Stimulated activated CD8-positive, alpha-beta memory T cell treated with anti-CD3 and anti-CD28 coated beads, Interleukin-2, amount 100 ng/mL, for 48 hours (primary cell): ENCODE results near the gene NINJ2.
A peak's percentile ranks its signal among the peaks of the same experiment; 100 is the strongest.
"Not testable (repeated sequence)": the region's sequence is repeated elsewhere in the genome, so short reads cannot be mapped to it uniquely, and the experiment has no call there.

Experiments
- DNase-seq, 2 donors: peaks; one replicate each; pipeline ENCODE4 v3.0.0-alpha.2; 2020; ENCODE audit warnings: low read depth in 2 of 2

Gene NINJ2, protein sequence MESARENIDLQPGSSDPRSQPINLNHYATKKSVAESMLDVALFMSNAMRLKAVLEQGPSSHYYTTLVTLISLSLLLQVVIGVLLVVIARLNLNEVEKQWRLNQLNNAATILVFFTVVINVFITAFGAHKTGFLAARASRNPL

GRCh38 chr12:663293-663871 lies at the start of gene NINJ2:
NINJ2 (minus strand) TSS chr12:663445; CDS start chr12:663360, 85 bp downstream.
- DNase-seq, result no peak

GRCh38 chr12:712172-712863 lies 49.1 kb upstream of the NINJ2 start:
- DNase-seq, result no peak

DNA sequence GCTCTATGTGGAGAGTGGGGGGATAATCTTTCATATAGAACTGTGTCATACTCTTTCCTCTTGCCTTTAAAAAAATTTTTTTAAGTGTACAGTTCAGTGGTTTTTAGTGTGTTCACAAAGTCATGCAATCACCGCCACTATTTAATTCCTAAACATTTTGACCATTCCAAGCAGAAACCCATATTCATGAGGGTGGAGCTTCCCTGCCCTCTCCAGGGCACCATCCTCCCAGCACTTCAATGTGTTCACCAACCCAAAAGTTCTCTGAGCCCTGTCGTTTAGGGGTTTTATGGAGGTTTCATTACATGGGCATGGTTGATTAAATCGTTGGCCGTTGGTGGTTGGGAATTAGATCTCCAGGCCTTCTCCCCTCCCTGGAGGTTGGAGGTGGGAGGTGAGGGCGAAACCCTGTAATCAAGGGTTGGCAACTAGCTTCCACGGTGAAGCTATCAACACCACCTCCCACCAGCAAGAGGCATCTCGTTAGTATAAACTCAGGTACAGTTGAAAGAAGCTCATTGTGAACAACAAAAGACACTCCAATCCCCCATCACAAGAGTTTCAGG lies 46.3 kb upstream of the NINJ2 start:
- no peak for DNase-seq

GRCh38 chr12:708084-708483 lies 44.8 kb upstream of the NINJ2 start:
- not testable (repeated sequence) for DNase-seq

DNA sequence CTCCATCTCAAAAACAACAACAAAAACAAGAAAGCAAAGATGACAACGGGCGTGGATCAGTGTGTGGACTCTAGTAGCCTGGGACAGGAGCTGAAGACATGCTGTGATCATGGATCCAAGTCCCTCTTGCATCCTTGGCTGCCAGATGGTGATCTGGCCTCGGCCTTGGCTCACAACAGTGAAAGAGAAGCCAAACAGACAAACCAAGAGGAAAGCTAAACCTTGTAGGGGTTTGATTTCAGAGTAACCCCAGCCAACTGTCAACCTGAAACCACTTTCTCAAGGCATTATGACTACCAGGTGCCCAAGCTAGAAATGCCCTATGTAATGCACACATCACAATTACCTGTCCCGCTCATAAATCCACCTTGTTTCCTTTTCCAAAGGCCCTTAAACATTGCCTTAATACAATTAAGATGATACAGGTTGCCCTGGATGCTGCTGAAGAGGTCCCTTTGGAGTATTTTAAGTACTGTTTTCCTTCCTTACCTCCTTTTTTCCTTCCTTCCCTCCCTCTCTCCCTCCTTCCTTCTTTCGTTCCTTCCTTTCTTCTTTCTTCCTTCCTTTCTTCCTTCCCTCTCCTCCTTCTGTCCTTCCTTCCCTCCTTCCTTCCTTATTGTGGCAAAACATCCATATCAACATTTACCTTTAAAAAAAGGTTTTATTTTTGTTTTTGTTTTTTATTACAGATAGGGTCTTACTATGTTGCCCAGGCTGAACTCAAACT lies 41.4 kb upstream of the NINJ2 start:
- no peak for DNase-seq

GRCh38 chr12:701896-702539 lies 38.8 kb upstream of the NINJ2 start:
- DNase-seq, result no peak

- DNase-seq, result no peak
These were observed 36.8 kb upstream of the NINJ2 start for GRCh38 chr12:700016-700415.

DNA sequence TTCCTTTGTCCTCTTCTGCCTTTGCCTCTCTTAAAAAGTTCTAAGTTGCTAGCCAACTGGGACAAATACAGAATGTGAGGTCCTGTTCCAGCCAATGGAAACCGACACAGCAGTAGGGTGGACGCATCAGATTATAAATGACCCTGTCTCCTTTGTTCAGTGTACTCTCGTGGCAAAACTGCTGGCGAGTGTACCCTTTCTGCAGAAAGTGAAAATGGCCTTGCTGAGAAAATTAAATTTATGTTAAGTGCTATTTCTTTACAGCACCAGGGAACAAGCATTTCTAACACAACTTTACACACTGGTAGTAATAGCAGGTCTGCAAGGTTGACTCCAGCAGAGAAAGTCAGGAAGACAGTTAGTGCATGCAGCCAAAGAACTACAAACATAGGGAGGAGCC lies 35.0 kb upstream of the NINJ2 start:
- DNase-seq, result not testable (repeated sequence)

DNA sequence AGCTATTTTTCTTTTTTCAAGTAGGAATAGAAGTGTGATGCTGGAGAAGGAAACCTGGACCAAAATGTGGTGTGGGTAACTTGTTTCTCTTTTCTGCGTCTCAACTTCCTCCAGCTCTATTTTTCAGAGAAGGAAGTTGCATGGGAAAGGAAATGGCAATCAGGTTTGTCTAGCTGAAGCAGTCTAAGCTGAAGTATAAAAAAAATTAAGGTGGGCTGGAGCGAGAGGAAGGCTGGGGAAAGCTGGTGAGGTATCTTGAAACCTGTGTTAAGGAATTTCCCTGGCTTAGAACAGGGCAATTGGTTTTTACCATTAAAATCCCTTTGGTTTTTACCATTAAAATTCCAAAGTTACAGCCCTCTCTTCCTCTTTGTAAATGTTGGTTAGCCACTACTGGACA lies 34.2 kb upstream of the NINJ2 start:
- DNase-seq, result no peak

GRCh38 chr12:694734-695503 lies 31.7 kb upstream of the NINJ2 start:
- DNase-seq, result no peak

- no peak for DNase-seq
These were observed 30.8 kb upstream of the NINJ2 start for GRCh38 chr12:693934-694533.

GRCh38 chr12:692274-692673 lies 29.0 kb upstream of the NINJ2 start:
- no peak for DNase-seq

DNA sequence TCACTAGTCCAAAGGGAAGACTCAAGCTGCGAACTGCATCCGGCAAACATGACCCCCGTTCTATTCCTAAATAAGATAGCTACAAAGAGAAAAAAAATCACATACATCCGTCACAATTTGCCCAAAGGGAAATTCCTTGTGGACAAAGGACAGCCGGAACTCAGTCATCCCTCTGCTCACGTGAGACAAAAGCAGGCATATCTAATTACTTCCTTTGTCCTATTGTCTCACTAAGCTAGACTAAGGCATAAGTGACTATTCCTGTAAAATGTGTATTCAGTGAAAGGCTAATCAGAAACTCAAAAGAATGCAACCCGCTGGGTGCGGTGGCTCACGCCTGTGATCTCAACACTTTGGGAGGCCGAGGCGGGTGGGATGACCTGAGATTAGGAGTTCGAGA lies 27.2 kb upstream of the NINJ2 start:
- no peak for DNase-seq

DNA sequence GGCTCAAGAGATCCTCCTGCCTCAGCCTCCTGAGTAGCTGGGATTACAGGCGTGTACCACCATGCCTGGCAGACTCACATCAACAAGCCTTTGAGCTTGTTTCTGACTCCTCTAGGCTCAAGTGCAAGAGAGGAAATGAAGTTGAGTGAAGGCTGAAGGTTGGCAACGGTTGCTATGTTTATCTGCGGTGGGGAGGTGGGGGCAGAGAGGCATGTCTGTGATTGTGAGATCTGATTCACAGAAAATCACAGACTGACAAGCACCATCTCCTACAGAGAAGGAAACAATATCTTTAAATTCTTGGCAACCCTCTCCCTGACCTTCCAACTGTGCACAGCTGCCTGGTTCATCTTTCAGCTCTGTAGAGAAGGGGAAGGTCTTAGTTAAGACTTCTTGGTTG lies 22.1 kb upstream of the NINJ2 start:
- DNase-seq, result peak; percentile 36 to 46

DNA sequence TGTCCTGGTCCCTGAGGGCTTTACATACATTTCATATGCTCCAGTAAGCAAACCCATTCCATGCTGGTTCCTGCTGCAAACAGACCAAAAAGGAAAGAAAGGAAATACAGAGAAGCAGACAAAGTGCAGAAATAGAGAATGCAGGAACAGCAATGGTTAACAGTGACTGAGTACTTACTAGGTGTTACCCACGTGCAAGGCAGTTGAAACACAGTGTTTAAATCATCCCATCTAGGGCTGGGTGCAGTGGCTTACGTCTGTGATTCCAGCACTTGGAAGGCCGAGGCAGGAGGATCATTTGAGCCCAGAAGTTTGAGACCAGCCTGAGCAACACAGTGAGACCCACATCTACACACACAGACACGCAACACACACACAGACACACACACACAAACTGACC lies 21.2 kb upstream of the NINJ2 start:
- DNase-seq, result no peak

DNA sequence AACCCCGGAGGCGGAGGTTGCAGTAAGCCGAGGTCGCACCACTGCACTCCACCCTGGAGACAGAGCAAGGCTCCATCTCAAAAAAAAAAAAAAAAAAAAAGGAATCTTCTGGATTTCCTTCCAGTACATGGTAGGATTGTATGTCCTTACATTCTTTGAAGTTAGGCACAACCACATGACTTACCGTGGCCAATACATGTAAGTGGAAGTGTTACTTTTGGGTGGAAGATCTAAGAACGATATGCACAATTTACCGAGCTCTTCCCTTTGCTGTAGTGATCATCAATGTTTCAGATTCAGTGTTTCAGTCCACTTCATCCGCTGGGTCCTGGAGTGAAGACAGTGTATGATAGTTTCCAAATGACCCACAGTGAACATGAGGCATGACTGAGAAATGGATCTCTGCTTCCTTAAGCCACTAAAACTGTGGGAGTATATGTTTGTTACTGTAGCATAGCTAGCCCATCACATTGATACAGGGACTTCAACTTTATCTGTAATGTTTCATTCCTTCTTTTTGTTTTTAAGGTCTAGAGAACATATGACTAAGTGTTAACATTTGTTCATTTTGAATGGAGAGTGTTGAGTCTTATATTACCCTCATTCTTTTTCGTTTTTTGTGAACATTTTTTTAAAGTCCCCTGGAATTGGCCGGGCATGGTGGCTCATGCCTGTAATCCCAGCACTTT lies 18.5 kb upstream of the NINJ2 start:
- DNase-seq, result no peak

DNA sequence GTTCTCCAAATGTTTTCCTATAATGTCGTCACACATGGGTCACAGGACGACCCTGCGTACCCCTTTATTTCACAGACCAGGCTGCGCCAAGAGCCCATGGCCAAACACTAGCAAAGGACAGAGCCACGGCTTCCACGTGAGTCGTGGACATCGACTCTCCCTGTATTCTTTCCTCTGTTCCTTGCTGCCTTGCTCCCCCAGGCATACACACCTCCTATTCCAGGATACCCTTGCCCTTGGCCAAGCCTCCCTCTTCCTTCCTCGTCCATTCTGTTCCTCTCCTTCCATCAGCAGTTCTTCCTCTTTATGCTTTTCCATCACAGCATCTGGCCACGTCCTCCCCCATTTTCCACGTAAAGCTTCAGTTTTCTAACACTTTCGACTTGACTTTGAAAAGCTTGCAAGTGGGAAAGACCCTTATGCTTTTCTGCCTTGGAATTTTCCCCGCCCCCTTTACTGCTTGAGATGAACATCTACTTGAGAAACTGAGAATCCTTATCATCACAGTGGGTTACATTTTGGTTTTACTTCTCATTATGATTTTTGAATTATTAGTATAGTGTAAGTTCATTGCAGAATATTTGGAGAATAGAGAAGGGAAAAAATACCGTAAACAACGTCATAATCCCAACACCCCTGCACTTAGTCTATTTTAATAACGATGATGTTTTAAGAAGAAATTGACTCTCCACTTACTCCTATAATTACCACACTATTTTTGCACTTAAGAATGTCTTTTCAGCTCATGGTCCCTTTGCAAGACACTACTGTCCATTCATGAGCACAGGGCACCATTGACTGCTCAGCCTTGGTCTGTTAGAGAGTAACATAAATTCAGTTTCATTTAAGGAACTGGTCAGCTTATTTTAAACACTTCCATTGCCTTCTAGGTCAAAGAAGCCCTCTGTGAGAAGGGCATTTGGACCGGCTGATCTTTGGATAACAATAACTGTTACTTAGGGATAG lies 15.8 kb upstream of the NINJ2 start:
- DNase-seq, result no peak

DNA sequence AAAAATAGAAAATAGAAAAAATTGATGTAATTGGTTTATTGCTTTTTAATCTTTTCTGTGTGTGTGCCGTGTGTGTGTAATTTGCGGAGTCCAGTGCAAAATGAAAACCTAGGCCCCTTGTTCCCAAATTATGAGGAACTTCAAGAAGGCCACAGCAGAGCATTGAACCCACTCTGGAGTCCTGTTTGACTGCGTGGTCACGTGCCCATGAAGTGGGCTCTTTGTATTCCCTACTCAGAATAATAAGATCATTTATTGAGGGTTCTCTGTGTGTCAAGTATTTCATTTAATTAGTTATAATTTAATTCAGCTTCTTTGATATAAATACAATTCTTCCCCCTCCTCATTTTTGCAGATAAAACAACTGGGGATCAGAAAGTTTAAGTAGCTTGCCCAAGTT lies 12.3 kb upstream of the NINJ2 start:
- DNase-seq, result no peak

DNA sequence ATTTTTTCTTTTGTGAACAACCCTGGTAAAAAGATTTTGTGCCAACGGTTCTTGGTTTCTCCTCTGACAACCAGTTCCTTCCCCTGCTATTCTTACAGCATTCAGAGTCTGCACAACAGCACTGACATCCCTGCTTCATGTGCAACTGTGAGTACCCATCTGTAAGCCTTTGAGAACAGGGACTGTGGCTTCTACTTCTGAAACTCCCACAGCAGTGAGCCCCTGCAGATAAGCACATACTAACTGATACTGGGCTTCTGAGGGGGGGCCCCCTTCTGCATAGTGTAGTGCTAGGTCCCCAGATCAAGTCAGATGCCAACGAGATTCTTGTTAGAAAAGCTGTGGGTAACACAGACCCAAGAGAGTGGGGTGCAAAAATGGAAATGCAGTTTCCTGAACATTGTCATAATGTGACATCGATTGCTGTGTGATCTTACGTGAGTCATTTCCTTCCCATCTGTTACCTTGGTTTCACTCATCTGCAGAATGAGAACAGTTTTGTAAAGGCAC lies 11.1 kb upstream of the NINJ2 start:
- peak; percentile 58 to 63 for DNase-seq
